Measurements from ENCODE around the gene SIL1.
"Not testable (repeated sequence)": the region's sequence is repeated elsewhere in the genome, so short reads cannot be mapped to it uniquely, and the experiment has no call there.

Gene SIL1

GRCh38 chr5:138926257-138926656 is 271.9 kb downstream of the SIL1 start:
- no peak for DNase-seq (ENCODE audit: low read depth in 2 of 2)

- no peak for DNase-seq (ENCODE audit: low read depth in 2 of 2)
These were observed 273.0 kb downstream of the SIL1 start for GRCh38 chr5:138925090-138925635.

GRCh38 chr5:138922494-138922893 is 275.7 kb downstream of the SIL1 start:
- no peak for DNase-seq (ENCODE audit: low read depth in 2 of 2)

GRCh38 chr5:138921362-138921761 is 276.8 kb downstream of the SIL1 start:
- not testable (repeated sequence) for DNase-seq (ENCODE audit: low read depth in 2 of 2)

GRCh38 chr5:138920181-138920580 is 278.0 kb downstream of the SIL1 start:
- no peak for DNase-seq (ENCODE audit: low read depth in 2 of 2)

DNA sequence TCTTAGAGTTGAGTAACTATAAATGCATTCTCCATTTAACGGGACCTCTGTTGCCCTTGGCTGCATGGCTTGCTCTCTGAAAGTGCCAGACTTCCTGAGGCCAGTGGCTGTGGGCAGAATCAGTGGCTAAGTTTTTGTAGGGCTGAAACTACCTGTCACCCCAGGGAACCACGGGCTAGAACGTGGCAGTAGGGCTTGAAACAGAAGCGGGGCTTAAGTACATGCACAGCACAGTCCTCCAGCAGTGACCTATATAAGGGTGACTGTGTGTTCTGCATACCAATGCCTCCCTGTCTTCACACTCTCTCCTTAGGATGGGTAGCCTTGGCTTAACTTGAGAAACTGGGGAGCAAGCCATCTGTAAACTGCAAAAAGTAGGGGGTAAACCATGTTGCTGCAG is 279.5 kb downstream of the SIL1 start:
- DNase-seq (ENCODE audit: low read depth in 2 of 2) = no peak

- DNase-seq (ENCODE audit: low read depth in 2 of 2) = no peak
These were observed 283.8 kb downstream of the SIL1 start for GRCh38 chr5:138914338-138914737.

- DNase-seq (ENCODE audit: low read depth in 2 of 2) = no peak
These were observed 284.4 kb downstream of the SIL1 start for GRCh38 chr5:138913773-138914172.

- no peak for DNase-seq (ENCODE audit: low read depth in 2 of 2)
These were observed 286.1 kb downstream of the SIL1 start for GRCh38 chr5:138912093-138912492.

DNA sequence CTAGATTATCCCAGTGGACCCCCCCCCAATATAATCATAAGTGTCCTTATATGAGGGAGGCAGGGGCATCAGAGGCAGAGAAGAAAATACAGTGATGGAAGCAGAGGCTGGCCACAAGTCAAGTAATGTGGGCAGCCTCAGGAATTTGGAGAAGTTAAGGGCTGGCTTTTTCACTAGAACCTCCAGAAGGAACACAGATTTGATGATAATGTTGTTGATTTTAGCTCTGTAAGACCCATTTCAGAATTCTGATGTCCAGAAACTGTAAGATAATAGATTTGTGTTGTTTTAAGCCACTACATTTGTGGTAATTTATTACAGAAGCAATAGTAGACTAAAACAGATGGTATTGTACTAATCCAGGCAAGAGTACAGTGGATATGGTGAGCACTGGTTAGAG is 286.7 kb downstream of the SIL1 start:
- DNase-seq (ENCODE audit: low read depth in 2 of 2) = no peak

- DNase-seq (ENCODE audit: low read depth in 2 of 2) = no peak
These were observed 287.5 kb downstream of the SIL1 start for GRCh38 chr5:138910546-138911185.

GRCh38 chr5:138909734-138910133 is 288.4 kb downstream of the SIL1 start:
- no peak for DNase-seq (ENCODE audit: low read depth in 2 of 2)

DNA sequence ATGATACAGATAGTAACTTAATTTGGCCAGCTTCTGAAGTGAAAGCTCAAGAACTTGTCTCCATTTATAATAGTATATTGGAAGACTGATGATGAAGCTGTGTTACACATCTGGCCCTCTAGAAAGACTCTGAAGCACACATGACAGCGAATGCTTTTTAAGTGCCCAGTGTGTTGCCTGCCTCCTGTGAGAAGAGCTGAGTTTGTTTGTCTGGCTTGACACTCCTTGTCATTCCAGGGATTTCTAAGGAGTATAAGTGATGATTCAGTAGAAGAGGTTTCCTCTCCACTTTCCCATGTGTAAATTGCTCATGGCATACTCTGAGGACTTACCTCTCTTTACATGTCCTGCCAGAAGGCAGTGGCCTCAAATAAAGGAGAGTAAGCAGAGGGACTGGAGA is 292.6 kb downstream of the SIL1 start:
- no peak for DNase-seq (ENCODE audit: low read depth in 2 of 2)

DNA sequence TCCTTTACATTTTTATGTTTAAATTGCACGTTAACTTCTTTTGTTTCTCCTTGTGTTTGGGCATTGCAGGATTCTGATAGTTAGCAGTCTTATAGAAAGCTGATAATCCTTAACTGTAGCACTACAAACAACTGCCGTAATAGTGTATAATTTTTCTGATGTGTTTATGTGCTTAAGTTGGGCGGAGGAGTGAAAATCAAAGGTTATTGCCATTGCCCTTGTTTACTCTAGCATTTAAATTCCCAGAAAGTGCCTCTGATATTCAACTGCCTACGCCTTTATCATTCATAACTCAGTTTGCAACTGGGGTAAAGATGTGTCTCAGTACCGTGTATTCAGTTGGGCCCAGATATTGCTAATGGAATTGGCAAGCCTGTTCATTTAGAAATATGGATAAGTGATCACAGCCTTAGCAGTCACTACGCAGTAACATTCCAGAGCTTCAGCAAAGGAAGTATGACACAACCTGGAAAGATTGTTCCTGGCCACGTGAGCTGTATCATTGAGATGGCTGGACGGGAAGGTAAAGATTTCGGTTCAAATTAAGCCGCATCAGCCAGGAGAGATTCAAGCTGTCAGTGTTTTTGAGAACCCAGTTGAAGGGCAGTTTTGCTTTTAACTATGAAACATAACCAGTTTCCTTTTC is 294.9 kb downstream of the SIL1 start:
- DNase-seq (ENCODE audit: low read depth in 2 of 2) = no peak

GRCh38 chr5:138901716-138902115 is 296.5 kb downstream of the SIL1 start:
- no peak for DNase-seq (ENCODE audit: low read depth in 2 of 2)

DNA sequence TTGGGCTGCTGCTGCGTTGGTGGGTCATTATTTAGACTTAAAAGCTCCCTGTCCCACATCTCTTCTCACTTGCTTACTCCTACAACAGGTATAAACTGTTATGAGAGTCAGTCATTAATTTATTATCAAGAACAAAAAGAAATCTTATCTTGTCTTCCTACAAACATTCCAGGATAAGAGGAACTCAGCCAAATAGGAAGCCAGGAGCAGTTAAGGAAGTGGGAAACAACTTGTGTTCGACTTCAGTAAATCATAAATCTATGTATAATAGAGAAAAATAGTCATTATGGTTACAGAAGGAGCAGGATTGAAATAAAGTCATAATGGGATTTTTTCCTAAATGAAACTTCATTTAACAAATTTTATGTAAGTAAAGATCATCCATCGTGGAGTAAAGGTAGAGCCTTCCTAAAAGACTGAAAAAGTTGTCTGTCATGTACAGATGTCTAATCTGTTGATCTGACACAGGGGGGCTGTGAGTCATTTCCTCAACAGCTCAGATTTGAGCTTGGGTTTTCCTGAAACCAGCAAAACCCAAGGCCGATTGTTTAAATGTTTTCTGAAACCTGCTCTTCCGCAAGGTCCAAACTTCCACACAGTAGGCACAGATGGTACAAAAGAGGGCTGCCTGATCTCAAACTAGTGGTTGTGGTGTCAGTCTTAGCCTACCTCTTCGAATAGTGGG is 297.7 kb downstream of the SIL1 start:
- DNase-seq (ENCODE audit: low read depth in 2 of 2) = no peak

DNA sequence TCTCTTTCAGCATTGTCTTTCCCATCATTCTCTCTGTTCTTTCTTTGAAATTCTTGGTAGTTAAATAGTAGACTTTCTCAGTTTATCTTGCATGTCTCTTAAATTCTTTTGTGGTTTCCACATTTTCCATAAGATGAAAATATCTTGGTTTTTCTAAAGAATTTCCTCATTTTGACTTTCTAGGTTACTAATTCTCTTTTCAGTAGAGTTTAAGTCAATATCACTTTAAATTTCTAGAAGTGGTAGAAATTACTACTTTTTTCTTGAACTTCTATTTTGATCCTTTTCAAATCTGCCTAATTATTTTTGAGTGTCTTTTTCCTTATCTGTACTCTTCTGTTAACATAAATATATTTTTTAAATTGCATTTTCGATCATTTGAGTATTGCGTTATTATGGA is 299.4 kb downstream of the SIL1 start:
- DNase-seq (ENCODE audit: low read depth in 2 of 2) = no peak

DNA sequence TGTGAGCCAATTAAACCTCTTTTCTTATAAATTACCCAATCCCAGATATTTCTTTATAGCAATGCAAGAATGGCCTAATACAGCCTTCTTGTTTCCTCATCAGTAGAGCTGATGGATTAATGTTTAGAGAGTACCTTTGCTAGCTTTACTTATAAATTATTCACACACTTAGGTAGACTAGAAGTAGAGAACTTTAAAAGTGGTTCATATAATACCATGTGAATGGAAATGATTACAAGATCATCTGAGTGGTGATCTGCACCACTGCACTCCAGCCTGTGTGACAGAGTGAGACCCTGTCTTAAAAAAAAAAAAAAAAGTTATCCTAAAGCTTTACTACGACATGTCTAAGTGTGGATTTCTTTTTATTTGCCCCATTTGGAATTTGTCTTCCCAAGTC is 299.9 kb downstream of the SIL1 start:
- DNase-seq (ENCODE audit: low read depth in 2 of 2) = no peak
